IPS DF 4.7 (cell line): ENCODE measurements around the gene HEATR1.
"Not testable (repeated sequence)": the region's sequence is repeated elsewhere in the genome, so short reads cannot be mapped to it uniquely, and the experiment has no call there.

Experiments
- DNase-seq: peaks from one replicate; pipeline ENCODE4 v3.0.0-alpha.2; 2013; ENCODE audit warnings: low spot score; ENCODE audit errors: extremely low read depth

Gene HEATR1, protein sequence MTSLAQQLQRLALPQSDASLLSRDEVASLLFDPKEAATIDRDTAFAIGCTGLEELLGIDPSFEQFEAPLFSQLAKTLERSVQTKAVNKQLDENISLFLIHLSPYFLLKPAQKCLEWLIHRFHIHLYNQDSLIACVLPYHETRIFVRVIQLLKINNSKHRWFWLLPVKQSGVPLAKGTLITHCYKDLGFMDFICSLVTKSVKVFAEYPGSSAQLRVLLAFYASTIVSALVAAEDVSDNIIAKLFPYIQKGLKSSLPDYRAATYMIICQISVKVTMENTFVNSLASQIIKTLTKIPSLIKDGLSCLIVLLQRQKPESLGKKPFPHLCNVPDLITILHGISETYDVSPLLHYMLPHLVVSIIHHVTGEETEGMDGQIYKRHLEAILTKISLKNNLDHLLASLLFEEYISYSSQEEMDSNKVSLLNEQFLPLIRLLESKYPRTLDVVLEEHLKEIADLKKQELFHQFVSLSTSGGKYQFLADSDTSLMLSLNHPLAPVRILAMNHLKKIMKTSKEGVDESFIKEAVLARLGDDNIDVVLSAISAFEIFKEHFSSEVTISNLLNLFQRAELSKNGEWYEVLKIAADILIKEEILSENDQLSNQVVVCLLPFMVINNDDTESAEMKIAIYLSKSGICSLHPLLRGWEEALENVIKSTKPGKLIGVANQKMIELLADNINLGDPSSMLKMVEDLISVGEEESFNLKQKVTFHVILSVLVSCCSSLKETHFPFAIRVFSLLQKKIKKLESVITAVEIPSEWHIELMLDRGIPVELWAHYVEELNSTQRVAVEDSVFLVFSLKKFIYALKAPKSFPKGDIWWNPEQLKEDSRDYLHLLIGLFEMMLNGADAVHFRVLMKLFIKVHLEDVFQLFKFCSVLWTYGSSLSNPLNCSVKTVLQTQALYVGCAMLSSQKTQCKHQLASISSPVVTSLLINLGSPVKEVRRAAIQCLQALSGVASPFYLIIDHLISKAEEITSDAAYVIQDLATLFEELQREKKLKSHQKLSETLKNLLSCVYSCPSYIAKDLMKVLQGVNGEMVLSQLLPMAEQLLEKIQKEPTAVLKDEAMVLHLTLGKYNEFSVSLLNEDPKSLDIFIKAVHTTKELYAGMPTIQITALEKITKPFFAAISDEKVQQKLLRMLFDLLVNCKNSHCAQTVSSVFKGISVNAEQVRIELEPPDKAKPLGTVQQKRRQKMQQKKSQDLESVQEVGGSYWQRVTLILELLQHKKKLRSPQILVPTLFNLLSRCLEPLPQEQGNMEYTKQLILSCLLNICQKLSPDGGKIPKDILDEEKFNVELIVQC (N-terminal part only)

DNA sequence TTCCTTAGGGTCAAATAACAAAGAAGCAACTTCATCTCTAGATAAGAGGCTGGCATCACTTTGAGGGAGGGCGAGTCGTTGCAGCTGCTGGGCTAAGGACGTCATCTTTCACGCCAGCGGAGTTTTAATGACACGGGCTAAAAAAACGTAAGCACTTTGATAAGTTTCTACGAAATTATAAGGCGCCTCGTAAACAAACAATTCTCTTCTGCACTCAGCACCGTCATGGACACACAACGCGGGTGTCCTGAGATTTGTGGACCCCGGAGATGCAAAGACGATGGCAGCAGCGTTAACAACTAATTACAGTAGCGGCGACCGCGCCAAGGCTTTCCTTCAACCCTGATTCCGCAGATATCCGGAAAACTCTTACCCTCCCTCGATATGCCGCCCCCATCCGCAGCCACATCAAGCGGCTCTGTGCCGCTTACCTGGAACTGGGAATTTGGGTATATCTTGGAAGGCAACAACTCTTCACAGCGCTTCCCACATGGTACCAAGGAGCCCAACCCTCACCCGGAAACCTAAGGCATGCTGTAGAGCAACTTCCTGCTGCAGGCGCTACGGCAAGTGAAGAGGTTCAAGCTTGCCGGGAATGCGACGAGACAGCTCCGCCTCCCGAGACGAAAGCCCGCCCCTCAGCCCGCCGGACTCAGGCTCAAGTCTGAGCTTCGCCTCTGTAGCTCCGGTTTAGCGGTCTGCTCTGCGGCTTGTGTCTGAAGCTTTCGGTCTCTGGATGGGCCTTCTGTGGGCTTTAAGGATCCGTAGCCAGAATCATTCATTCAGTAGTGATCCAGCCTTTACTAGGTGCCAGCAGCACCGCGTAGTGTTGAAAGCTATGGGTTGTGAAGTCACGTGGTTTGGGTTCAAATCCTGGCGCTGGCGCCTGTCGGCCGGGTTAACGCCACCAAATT, at the start of gene HEATR1:
Gene HEATR1 (minus strand): TSS at position 526 of the 914 bp plus-strand sequence. CDS start 421 bp downstream, at position 105.
- peak; percentile 68 for DNase-seq

GRCh38 chr1:236645016-236645680, 40.8 kb upstream of the HEATR1 start:
- no peak for DNase-seq

DNA sequence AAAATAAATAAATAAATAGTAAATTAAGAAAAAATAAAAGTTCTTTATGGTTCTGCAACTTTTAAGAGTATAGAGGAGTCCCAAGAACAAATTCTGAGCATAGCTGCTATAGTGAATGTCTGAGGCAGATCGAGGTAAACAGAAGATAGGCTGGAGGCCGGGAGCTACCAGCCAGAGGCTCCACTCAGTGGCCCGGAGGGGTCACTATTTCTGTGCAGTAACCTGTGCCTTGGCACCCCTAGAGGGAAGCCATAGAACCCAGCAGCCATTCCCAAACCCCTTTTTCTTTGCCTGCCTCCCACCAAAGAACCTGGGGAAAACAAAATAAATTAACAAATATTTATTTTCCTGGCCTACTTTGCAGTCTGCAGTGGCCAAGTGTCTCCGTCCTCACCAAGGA, 38.4 kb upstream of the HEATR1 start:
- no peak for DNase-seq

DNA sequence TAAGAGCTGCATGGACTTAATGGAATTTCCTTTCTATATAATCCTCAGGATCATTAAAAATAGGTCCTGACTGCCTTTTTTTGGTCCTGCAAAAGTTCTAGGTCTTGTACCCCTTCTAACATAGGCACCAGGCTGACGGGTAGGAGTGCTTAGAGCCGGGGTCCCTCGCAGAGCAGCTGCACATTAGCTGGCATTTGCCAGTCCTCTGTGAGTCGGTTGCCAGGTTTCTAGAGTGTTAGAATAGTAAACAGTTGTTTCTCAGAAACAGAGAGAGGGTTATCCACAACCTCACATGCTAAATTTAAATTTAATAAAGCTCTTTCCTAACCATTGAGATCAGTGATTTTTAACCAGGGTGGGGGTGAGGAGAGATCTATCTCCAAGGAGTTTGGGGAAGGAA, 35.4 kb upstream of the HEATR1 start:
- no peak for DNase-seq

DNA sequence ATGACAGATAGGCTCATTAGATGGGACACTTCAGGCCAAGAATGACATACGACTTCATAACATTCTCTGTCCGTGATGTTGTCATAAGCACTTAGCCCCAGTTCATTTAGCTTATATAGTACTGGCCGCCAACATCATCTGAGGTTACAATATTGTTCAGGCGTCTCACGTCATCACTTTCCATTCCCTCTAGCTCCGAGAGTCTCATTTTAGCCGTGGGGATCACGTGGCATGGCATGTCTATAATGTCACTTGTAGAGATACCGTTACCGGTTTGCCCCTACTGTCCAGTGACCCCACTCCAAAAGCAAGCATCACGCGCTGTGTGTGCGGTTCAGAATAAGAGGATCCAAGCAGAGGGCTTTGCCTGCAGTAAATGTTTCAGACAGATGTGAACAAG, 34.6 kb upstream of the HEATR1 start:
- DNase-seq: no peak

DNA sequence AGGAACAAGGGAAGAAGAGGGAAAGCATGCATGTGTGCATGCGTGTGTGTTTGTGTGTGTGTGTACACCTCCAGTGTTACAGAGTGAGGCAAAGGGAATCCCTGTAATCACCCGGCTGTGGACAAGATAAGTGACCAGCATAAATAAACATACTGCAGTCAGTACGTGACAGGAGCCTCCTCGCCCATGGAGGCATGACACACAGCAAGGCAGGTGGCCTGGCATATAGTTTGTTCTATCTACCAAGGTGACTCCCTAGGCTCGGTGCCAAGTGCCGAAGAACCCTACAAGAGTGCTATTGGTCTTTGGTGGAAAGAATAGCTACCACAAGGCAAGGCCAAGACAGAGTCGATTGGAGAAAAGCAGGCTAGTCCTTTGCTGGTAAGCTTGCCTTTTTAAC, 31.7 kb upstream of the HEATR1 start:
- no peak for DNase-seq

DNA sequence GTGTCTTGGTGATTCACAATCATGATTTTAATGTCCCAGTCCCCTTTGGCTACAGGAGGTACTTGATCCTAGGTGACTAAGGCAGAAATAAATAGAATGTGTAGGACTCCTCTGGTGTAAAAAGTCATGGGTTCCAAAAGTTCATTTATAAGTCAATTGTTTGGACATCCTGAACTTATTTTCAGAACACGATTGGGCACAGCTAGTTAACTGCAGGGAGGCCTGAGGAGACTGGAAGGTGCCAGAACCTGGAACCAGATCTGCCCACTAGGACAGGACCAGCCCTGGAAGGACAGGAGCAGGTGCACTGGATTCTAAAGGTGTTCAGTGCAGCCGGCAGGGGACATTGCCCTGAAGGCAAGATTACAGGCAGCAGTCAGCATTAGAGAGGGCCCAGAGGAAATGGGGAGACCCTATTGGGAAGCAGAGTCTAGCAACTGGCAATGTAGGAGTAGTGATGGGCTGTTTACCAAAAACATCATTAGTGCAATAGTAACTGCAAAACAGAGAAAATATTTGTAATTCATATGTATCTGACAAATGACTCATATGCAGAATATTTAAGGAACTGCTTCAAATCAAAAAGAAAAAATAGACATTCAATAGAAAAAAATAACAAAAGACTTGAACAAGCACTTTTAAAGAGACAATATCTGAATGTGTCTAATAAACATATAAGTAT, 23.6 kb upstream of the HEATR1 start:
- DNase-seq: no peak

GRCh38 chr1:236623371-236624166, 19.3 kb upstream of the HEATR1 start:
- no peak for DNase-seq

DNA sequence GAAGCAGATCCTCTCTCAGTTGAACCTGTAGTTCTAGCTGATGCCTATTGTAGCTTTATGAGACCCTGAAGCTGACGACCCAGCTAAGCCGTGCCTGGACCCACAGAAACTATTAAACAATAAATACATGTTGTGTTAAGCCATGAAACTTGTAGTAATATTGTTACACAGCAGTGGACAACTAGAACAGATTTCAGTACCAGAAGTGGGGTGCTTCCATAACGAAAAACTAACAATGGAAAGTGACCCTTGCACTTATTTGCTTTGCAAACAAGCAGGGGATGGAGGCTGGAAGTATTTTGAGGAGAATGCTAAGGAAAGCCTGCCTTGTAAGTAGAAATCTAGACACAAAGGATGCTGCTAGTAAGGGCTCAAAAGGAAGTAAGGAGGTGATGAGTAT, 18.1 kb upstream of the HEATR1 start:
- no peak for DNase-seq

DNA sequence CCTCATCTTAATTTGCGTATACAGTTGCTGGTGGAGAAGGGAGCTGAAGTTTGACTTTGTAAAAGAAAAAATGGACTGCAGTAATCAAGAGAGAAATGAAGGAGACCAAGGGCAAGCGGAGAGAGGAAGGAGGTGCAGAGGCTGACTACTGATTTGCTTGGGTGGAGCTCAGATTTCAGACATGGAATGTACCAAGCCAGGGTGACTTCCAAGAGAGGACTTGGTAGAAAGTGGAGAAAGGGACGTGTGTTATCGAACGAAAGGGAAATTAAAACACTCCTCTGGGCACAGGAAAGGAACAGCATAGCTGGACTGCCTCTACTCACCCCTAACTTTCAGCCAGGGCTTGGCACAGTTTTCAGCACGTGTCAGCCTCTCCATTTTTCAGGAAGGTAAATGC, 15.1 kb upstream of the HEATR1 start:
- DNase-seq: no peak

DNA sequence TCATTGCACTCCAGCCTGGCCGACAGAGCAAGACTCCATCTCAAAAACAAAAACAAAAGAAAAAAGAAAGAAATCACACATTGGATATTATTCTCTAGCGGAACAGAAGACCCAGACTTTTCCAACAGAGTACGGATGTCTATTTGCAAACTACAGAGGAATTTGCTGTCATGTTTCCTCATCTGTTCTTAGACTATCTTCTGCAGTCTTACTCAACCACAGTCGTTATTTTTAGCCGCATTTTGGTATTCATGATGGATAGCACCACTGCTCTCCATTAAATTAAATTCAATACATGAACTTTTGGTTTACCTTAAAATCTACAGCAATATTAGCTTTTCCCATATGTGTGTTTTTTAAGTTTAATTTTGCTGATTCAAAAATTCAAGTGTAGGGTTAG, 14.2 kb upstream of the HEATR1 start:
- DNase-seq: no peak

DNA sequence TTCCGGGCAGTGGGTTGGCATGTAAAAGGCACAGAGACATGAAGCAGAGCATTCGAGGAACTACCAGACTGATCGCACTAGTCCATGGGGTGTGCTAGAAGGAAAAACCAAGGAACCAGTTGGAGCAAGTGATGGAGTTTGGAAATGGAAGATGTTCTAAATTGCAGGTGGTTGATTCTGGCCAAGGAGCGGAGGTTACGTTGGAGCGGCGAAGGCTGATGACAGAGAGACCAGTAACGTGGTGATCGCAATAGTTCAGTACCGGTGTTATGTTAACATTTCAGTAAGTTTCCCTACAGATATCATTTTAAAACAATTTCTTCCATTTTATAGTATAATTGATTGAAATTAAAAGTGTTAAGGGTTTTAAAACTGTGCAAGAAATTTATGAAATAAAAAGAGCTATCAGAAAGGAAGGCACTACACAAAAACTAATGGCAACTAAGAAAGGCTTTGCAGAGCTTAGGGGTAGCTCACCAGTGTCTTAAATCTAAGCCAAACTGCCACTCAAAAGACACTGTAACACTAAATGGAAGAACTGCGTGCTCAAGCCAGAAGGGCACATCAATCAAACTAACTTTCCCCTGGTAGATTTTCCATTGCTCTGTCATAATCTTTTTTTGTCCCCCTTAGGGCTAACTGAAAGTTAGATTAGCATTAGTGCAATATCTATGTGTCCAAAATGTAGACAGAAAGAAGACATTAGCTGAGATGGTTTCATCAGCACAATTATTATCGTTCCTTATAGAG, 11.3 kb upstream of the HEATR1 start:
- DNase-seq: no peak

DNA sequence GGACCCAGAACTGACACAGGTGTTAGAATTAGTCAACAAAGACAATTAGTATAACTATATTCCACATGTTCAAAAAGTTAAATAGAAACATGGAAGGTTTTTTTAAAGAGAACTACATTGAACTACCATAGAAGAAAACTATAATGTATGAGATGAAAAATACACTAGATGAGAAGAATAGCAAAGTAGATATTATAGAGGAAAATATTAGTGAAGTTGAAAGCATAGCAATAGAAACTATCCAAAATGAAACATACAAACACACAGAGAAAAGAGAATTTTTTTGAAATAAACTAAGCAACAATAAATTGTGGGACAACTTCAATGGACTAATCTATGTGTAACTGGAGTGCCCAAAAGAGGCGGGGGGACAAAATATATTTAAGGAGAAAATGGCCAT, 8.0 kb upstream of the HEATR1 start:
- DNase-seq: no peak

GRCh38 chr1:236608930-236609726, 4.8 kb upstream of the HEATR1 start:
- no peak for DNase-seq

DNA sequence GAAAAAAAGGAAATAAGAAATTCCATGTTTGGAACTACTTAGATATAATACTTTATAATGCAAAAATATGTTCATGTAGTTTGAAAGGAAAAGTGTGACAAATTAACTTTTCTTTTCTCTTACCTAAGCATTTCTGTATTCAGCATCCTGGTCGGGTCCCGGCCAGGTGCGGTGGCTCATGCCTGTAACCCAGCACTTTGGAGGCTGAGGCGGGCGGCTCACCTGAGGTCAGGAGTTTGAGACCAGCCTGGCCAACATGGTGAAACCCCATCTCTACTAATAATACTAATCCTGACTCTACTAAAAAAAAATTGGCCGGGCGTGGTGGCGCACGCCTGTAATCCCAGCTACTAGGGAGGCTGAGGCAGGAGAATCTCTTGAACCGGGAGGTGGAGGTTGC, 3.3 kb upstream of the HEATR1 start:
- not testable (repeated sequence) for DNase-seq

DNA sequence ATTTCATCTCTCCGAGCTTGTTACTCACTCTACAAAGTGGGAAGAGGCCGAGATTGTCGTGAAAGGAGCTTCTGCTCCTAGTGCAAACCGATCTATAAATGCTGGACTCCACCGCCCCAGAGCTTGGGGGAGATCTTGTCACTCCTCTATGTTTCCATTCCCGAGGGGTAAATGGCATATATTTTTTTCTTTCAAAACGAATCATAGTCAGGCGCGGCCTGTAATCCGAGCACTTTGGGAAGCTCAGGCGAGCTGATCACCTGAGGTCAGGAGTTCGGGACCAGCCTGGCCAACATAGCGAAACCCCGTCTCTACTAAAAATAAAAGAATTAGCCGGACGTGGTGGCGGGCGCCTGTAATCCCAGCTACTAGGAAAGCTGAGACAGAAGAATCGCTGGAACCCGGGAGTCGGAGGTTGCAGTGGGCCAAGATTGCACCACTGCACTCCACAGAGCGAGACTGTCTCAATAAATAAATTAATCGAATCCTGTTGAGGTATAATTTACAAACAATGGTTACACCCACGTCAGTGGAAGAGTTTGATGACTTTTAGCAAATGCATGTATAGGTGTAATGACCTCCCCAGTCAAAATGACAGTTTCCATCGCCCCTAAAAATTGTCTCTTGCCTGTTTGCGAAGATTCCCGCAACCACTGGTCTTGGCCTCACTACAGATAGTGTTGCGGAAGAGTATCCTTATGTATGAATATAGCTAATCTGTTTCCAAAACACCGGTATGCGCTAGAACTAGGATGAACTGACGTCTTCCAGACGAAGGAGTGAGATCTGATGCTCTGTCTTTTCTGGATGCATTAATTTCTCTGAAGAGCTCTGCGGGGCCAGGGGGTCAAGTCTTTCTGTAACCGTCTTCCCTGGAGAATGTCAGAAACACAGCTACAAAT, 840 bp upstream of the HEATR1 start:
- no peak for DNase-seq
